GM12891 (cell line): ENCODE results near the gene CCDC8.

ENCODE experiments used
- PAX5 ChIP-seq: IDR thresholded peaks from 2 replicates; pipeline ENCODE4 v1.6.1; 2011; ENCODE audit warnings: low read length, moderate library complexity, mild to moderate bottlenecking; ENCODE audit not compliant: insufficient read depth, severe bottlenecking
- POLR2A ChIP-seq: IDR thresholded peaks from 2 replicates; pipeline ENCODE4 v1.6.1; 2011; ENCODE audit warnings: low read depth, low read length, control low read depth
- POLR2AphosphoS5 ChIP-seq: IDR thresholded peaks from 2 replicates; pipeline ENCODE4 v1.6.1; 2011; ENCODE audit warnings: low read depth, low read length, control low read depth
- POU2F2 ChIP-seq: IDR thresholded peaks from 2 replicates; pipeline ENCODE4 v1.6.1; 2011; ENCODE audit warnings: low read depth, mild to moderate bottlenecking, control low read depth, low read length, moderate library complexity
- SPI1 ChIP-seq: IDR thresholded peaks from 2 replicates; pipeline ENCODE4 v1.6.1; 2011; ENCODE audit warnings: low read depth, low read length, control low read depth
- TAF1 ChIP-seq: IDR thresholded peaks from 2 replicates; pipeline ENCODE4 v1.6.1; 2011; ENCODE audit warnings: low read depth, low read length, control low read depth

DNA sequence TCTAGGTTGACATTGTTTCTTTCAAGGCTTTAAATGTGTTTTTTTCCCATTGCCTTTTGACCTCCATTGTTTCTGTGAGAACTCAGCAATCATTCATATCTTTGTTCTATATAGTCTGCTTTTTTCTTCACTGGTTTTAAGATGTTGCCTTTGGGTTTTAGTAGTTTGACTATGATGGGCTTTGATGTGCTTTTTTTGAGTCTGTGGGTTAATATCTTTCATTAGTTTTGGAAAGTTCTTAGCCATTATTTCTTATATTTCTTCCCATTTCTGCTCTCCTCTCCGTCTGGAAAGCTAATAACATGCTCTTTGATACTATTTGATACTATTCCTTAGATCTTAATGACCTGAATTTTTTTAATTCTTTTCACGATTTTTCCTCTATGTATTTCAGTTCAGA is 32.7 kb downstream of the CCDC8 start:
- no peak for TF ChIP-seq POLR2A
- TF ChIP-seq POLR2AphosphoS5, result no peak
- no peak for TF ChIP-seq TAF1
- TF ChIP-seq POU2F2, result no peak
- no peak for TF ChIP-seq PAX5
- no peak for TF ChIP-seq SPI1
